8988T (cell line): ENCODE measurements around the gene FAM227B.
"Not testable (repeated sequence)": the region's sequence is repeated elsewhere in the genome, so short reads cannot be mapped to it uniquely, and the experiment has no call there.

Experiments used
- DNase-seq: peaks from one replicate; pipeline ENCODE4 v3.0.0; 2011

FAM227B gene

DNA sequence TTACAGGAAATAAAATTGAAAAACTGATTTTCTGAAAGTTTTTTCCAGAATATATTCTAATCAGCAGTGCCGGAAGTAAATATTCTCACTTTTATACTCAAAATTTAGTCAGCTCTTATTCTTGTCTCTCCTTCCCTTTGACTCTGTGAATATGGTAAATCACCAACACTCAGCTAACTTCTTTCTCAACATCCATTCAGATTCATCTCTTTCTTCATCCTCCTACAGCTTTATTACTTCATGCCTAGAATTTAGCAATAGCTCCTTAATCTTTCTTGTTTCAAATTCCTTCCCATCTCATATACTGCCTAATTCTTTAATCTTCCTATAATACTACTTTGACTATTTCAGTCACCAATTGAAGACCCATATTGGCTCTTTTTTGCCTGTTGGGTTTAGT is 129.7 kb downstream of the FAM227B start:
- DNase-seq, result no peak

DNA sequence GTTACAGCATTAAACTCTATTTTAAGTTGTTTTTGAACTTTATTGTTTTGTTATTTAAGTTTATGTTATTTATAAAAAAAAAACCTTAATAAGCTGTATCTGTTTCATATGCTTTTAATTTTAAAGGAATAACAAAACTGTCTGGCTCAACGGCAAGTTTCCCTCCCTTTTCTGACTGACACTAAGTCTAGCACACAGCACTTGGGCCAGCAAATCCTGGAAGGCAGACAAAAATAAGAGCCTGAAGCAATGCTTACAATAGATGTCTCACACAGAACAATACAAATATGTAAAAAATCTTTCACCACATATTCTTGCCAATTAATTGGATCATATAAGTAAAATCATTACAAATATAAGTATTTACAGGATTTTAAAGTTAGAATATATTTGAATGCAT is 135.2 kb downstream of the FAM227B start:
- not testable (repeated sequence) for DNase-seq

DNA sequence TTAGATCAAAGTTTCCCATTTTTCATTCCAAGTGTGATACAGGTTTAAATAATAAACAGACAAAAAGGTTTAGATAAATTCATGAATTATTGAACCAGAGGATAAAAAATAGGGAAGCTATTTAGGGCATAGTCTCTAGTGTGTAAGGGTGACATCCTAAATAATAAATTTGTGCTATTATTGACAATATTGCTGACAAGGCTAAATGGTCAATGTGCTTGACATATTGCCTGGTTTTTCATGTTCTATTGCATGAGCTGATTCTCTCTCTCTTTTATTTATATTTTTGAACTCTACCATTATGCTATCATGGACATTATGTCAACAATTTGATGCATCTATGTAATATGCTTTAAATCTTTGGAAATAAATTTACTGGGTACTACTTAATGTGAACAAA is 141.6 kb downstream of the FAM227B start:
- not testable (repeated sequence) for DNase-seq

DNA sequence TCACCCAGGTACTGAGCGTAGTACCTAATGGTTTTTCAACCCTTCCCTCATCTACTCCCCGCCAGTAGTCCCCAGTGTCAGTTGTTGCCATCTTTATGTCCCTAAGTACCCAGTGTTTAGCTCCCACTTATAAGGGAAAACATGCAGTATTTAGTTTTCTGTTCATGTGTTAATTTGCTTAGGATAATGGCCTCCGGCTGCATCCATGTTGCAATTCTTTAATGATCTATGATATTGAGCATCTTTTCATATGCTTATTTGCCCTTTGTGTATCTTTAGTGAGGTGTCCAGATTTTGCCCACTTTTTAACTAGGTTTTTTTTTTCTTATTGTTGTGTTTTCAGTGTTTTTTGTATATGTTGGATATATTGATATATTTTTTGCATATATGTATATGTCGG is 142.6 kb downstream of the FAM227B start:
- not testable (repeated sequence) for DNase-seq

DNA sequence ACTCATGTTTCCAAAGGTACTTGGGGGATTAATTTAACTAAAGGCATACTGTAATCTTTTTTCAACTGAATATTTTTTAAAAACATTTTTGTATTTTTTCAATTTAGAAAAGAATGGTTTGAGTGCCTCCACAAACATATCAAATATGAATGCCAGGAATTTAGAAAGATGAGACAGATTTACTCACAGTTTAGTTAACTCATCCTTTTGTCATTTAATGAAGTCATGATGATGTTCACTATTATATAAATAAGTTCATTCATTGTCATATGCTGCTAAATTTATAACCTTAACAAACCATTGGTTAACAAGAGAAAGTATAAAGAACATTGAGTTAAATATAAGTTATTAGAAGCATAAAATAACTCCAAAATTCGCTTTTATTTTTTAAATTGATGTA is 147.6 kb downstream of the FAM227B start:
- no peak for DNase-seq

DNA sequence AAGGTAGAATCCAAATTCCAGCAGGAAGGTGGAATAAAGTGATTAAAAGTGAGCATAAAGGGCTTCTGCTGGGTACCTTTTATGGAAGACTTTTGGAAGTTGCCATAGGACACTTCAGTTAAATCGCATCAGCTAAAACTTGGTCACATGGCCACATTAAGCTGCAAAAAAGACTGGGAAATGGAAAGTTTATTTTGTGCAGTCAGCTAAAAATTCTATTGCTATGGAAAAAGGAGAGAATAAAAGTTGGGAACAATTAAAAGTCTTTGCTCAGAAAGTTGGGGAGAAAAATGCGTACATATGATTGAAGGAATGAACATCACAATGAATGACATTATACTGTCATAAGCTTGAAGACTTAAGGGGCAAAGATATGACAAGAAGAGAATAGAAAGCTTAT is 148.3 kb downstream of the FAM227B start:
- no peak for DNase-seq

DNA sequence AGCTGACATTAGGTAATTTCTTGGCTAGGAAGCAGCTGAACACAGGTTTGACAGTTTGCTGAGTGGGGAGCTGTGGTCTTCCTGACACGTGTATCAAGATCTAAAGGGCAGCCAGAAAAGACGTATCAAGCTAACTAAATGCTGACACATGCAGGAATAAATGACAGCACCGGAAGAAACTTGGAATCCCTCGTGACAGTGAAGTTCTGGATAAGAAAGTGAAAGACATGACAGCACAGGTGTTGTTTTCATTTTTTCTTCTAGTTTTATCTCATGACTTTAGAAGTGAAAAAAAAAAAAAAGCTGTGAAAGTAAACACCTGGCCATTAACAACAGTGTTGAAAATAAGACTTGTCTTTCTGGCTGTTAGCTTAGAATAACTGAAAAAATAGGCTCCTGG is 148.9 kb downstream of the FAM227B start:
- DNase-seq, result no peak

DNA sequence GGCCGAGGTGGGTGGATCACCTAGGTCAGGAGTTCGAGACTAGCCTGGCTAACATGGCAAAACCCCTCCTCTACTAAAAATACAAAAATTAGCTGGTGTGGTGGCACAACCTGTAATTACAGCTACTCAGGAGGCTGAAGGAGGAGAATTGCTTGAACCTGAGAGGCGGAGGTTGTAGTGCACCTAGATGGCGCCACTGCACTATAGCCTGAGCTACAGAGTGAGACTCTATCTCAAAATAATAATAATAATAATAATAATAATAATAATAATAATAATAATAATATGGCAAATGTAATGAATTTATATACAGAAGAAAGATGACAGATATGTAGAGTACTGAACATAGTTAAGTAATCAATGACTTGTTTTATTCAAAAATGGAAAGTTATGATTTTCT is 149.4 kb downstream of the FAM227B start:
- DNase-seq, result not testable (repeated sequence)

DNA sequence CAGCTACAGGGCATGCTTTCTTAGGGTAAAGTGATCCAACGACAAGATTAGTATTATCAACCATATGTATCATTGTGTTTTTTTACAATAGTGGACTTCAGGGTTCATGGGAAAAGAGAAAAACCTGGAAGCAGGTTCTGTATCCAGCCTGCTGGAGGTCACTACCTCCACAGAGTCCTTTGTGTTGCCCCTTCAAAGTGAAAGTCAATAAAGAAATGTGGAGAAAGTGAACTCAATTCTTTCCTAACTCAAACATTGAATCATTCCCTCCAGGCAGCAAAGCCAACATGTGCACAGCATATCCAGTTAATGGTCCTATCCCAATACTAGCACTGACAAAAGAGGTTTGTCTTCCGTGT is 152.2 kb downstream of the FAM227B start:
- no peak for DNase-seq

DNA sequence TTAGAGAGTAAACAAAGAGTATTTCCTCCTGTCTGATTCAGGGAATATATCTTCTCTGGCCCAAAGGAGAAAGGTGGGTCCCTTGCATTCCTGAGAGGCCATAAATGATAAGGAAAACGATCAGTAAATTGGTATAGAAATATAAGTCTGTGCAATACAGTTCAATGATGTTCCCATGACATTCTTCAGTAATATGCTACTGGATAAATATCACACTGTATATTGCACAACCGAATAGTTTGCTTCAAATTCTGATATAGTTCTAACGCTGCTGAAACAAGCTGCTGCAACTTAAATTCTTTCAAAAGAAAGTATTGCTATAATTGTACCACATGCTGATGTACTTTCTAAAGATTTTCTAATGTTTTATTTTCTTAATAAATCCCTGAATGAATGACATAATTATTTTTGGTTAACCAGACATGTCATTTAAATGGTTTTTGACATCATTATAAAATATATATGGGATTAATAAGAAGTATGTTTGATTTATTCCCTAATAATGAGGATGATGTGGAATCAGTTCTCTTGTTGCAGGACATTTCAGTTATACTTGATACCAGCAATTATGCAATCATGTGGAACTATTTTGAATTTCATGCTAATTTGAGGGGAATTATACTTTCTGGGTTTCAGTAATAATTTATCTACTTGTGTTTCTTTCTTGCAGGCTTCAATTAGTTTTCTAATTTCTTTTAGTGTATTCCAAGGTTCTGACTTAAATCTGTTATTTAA is 152.7 kb downstream of the FAM227B start:
- DNase-seq, result no peak

DNA sequence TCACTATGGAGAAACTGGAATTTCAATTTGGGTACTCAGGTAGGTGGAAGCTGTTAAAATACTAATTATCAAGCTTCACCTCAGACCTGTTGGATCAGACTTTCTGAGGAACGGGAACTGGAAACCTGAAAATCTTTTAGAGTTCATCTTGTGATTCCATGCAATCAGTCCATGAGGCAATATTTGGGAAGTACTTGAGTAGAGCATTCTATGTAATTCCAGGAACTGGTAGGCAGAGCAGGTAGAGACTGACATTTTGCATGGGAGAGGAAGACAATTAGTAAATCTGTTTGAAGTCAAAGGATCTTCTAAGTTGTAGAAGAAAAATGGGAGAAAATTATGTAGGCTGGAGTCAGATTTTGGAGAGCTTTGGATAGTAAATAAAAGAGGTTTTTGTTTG is 154.5 kb downstream of the FAM227B start:
- DNase-seq, result no peak

DNA sequence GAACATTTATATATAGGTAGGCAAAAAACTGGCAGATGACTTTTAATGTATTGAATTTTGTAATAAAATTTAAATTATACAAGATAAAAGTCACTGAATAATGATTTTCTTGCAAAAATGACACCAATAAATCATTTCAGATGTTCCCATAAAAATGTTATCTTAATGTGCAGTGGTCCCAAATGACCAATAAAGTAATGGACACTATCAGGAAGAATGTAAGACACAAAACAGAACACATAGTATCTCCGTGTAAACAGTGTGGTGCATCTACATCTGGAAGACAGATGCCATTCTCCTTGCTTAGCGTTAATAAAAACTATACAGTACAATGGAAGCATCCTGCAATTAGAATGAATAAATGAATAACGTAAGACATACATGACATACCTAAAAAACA is 156.1 kb downstream of the FAM227B start:
- no peak for DNase-seq

DNA sequence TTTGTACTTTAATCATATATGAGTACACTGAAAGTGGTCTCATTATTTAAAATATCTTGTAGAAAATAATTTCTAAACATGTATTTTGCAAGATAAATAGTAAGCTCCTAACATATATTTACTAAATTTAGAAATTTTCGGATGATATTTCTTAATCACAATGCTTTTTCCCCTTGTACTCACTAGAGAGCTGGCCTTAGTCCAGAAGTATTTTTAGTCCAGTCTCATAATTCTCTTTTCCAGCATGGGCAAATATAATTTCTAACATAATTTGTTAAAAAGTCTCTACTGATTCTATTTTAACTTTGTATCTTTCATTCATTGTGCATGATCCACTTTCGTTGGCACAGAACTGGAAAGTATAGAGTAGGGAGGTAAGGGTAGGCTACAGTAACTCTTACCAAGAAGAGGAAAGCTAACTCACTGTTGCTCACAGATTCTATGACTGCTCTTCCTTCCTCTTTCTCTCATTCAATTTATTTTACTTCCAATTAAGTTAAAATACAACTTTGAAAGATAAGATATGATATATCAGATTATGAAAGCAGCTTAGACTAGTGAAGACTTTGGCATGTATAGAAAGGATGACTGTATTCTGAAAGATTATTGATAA is 158.3 kb downstream of the FAM227B start:
- DNase-seq, result no peak

DNA sequence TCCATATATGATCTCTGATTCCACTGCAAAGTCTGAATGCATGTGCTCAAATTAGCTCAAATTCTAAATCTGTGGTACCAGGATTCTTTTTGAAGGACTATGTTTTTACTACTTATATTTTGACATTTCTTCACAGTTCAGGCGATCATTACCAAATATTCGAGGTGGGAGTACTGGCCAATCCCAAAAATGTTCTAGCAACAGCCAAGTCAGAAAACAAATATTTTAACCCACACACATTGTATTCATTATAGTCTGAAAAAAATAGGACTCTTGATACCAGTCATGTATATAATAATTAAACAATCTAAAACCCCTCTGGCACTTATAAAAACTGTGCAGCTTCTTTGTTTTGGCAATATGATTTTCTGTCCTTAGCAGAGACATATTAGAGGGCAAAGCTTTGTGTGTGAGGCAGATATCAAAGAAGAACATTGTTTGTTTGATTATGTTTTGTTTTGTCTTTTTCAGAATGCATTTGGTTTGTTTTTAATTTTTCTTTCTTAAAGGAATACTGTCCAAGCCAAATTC is 160.1 kb downstream of the FAM227B start:
- no peak for DNase-seq

DNA sequence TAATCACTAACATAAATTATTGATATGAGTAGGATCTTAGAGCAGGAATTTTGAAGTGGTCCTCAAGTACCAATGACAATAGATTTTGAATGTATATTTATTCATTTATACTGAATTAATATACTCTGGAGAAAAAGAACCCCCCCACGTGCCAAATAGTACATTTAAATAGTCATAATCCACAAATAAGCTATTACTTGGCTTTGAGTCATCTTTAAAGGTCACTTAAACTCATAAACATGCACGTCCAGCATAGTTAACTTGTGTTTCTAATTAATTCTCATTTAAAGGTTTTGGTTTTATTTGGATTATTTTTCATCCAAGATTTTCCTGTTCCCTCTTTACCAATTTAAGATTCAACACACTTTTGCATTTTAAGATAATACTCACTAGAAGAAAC is 162.5 kb downstream of the FAM227B start:
- no peak for DNase-seq

DNA sequence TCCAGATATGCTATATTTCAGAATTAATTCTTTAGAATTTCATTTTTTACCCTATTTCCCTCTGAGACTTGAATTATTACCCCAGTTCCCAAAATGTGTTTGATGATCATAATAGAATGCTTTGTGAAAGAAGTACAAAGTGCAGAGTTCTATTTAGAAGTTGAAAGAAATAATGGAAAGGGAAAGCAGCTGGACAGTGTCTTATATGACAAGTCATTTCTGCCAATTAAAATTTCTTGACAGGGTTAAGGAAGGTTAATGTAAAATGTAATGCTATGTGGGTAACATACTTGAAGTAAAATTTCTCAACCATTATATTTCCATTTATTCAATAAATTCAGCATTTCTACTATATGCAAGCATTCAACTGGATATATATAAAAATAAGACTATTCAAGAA is 164.5 kb downstream of the FAM227B start:
- DNase-seq, result no peak

DNA sequence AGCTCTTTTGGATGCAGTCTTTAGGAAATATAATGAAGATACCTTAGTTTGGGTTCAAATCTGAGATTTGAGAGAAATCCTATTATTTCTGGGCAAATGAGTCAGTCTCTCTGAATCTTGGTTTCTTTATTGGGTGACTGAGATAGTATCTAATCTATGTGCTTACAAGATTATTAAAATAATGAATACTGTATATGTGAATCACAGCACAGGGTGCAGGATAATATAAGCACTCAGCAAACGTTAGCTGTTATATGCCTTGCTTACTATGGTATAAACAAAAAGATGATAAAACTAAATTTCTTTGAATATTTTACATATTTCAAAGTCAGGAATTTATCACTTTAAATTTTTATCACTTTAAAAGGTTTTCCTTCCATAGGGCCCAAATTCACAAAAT is 168.0 kb downstream of the FAM227B start:
- DNase-seq, result no peak

DNA sequence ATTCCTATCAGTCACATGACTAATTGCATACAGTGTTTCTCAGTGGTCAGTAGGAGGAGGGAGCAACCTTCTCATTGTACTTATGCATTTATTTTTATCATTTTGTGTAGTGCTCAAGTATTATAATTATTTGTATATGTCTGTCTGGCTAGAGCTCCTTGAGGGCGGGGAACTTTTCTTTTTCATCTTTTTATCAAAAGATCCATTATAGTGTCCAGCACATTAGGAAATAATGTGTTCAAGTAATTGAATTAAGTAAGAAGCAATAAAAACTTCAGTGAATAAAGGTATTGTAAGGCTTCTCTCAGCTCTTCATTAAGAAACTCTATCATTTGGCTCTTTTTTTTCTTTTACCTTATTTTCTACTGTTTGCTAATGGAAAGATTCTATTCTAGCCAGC is 178.8 kb downstream of the FAM227B start:
- DNase-seq, result no peak

DNA sequence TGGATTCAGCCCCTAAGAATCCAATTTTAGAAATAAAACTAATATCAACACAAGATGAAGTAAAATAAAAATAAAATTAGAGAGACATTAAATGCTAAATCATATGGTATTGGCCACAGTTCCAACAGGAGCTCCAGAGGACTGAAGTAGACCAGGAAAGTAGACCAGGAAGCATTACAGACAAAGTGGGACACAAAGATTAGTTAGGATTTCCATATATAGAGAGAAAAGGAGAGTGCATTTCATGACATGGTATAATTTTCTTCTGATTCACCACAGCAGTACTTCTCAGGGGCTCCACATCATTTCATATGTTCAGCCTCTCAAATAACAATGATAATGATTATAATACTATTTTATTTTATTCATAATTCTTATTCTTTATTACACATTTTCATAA is 179.3 kb downstream of the FAM227B start:
- no peak for DNase-seq

DNA sequence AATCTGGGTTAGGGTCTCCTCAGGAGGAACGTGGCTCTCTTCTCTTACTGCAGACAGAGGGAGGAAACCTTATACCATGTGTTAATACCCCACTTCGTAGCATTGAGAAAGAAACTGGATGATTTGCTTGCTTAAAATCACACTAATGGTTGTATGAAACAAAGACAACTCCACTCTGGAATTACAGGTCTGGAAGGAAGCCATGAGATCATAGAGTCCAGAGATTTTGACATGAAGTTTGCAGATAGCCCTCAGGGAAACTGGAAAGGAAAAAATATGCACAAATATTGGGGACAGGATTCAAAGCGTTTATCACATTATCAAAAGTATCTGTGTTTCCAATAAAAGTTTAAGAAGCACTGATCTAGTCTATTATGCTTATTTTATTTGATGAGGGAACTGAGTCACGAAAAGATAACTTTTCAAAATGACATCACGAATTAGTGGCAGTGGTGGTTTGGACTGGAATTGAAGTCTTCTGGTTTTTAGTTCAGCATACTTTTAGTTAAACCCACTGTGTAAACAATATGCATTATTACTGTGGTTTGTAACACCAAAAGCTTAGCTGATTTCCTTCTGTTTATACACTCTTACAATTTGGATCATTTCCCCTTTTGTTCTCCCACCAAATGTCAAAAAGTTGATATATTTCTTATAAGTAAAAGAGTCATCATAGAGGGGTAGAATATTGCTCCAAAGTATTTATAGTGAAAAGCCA is 180.8 kb downstream of the FAM227B start:
- DNase-seq, result no peak

DNA sequence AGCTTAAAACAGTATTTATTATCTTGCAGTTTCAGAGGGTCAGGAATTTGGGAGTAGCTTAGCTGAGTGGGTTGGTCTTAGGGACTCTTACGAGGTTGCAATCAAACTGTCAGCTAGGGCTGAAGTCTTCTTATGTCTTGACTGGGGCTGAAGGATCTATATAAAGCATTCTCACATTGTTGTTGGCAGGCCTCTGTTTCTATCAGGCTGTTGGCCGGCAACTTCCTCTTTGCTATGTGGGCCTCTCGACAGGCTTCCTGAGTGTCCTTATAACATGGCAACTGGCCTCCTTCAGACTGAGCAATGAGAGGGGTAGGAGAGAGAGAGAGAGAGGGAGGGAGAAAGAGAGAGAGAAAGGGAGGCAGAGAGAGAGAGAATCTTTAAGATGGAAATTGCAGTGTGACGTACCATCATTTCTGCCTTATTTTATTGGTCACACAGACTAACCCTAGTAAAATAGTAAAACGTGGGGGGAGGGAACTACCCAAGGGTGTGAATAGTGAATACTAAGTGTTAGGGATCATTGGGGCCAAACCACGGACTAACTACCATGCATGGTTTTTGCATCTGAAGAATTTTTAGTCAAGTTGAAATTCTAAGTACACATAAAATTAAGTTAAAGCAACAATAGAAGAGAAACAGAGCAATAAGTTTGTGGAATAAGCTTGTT is 181.5 kb downstream of the FAM227B start:
- no peak for DNase-seq

DNA sequence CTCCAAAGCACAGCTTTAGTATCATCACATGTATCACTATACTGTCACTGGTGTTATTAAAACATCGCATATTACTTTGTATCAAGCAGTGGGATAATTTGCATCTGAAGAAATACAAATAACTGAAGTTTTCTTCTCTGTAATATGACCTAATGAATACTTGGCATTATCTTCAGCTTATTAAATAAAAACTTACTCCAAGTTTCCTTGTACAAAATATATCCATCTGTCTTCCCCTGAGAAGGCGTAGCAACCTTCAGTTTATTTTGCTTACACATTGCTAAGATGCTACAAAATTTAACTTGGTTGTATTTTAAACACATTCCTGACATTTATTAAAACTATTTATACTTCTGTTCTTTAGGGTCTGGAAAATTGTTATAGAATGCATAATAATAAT is 183.9 kb downstream of the FAM227B start:
- DNase-seq, result no peak

DNA sequence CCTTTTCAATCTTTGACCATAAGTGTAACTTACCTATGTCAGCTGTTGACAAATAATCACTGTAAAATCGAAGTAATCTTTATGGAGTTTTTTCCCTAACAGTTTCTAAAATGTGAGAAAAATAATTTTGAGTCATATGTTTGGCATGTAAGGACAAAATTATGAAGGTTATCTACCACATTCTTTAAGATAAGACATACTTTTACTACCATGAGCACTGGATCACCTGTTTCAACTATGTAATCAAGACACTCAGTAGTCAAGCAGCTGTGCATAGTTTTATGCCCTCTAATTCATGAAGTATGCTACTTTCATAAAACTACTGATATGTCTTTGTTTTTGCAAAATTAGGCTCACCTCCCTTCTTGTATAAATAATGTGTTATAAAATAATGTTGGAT is 185.4 kb downstream of the FAM227B start:
- DNase-seq, result no peak

DNA sequence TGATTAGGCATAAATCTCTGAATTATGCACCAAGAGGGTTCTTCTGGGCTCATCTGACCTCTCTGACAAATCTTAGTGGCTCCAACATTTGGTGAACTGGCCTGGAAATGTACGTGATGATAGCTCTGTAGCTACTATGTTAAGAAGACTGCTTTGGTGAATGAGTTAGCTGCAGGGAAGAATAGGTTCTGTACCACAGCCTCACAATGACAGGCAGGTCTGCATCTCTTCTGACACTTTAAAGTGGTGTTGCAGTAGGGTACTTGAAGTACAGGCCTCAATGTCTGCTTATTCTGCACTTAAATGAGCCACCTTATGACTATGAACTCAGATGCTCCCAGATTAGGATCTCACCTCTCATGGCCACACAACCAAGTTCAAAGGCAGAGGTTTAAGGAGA is 190.6 kb downstream of the FAM227B start:
- no peak for DNase-seq
